ENCODE data around the gene TMEM243. TPM values are rescaled to one million over a fixed set of nuclear protein-coding genes. Genes with fewer than 3 reads are reported as not detected.
"Not testable (repeated sequence)": the region's sequence is repeated elsewhere in the genome, so short reads cannot be mapped to it uniquely, and the experiment has no call there.

The TMEM243 gene
- total RNA-seq, 1 donor from 2014 or later = 24.6 TPM

GRCh38 chr7:87213811-87214210, 5.7 kb downstream of the TMEM243 start:
- intact Hi-C loops (cut with DNase I) = no loop called here
- no peak for ATAC-seq
- DNase-seq (ENCODE audit: low spot score) = no peak

- intact Hi-C loops (cut with DNase I) = no loop called here
- no peak for DNase-seq (ENCODE audit: low spot score)
Measured at GRCh38 chr7:87213252-87213651, 6.3 kb downstream of the TMEM243 start.

GRCh38 chr7:87212498-87212897, 7.0 kb downstream of the TMEM243 start:
- intact Hi-C loops (cut with DNase I) = no loop called here
- DNase-seq (ENCODE audit: low spot score) (no peak), ATAC-seq (no peak)

More at GRCh38 chr7:87213252-87213651, 6.3 kb downstream of the TMEM243 start:
- ATAC-seq = no peak

DNA sequence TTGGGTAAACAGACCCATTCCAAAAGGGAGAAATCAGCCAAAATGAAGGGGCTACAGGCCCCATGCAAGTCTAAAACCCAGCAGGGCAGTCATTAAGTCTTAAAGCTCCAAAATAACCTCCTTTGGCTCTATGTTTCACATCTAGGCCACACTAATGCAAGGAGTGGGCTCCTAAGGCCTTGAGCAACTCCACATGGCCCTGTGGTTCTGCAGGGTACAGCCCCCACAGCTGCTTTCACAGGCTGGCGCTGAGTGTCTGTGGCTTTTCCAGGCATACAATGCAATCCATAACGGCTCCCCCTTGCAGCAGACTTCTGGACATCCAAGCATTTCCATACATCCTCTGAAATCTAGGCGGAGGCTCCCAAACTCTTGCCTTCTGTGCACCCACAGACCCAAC, 9.0 kb downstream of the TMEM243 start:
- ATAC-seq (no peak), DNase-seq (ENCODE audit: low spot score) (no peak)
- intact Hi-C loops (cut with DNase I) = no loop called here

DNA sequence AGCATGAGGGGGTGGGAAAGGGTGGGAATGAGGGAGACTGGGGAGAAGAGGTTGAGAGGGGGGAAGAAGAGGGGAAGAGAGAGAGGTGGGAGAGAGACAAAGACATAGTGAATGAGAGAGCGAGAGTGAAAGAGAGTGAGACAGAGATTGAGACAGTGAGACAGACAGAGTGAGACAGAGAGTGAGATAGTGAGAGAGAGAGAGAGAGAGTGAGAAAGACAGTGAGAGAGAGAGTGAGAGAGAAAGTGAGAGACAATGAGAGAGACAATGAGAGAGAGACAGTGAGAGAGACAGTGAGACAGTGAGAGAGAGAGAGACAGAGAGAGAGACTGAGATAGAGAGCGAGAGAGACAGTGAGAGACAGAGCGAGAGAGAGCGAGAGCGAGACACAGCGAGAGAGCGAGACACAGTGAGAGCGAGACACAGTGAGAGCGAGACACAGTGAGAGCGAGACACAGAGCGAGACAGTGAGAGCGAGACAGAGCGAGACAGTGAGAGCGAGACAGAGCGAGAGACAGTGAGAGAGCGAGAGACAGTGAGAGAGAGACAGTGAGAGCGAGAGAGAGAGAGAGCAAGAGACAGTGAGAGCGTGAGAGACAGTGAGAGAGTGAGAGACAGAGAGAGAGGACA, 10.1 kb downstream of the TMEM243 start:
- intact Hi-C loops (cut with DNase I) = no loop called here
- DNase-seq (ENCODE audit: low spot score) = no peak
- no peak for ATAC-seq

GRCh38 chr7:87206361-87206760, 13.2 kb downstream of the TMEM243 start:
- DNase-seq (ENCODE audit: low spot score) (no peak), ATAC-seq (no peak)
- intact Hi-C loops (cut with DNase I) = no loop called here

DNA sequence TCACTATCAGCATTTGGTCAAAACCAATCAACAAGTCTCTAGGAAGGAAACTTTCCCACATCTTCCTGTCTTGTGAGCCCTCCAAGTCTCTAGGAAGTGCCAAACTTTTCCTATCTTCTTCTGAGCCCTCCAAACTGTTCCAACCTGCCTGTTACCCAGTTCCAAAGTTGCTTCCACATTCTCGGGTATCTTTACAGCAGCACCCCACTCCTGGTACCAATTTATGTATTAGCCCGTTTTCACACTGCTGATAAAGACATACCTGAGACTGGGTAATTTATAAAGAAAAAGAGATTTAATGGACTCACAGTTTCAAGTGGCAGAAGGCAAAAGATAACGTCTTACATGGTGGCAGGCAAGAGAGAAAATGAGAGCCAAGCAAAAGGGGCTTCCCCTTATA, 13.8 kb downstream of the TMEM243 start:
- DNase-seq (ENCODE audit: low spot score); ATAC-seq; intact Hi-C loops (cut with DNase I): not testable (repeated sequence)

DNA sequence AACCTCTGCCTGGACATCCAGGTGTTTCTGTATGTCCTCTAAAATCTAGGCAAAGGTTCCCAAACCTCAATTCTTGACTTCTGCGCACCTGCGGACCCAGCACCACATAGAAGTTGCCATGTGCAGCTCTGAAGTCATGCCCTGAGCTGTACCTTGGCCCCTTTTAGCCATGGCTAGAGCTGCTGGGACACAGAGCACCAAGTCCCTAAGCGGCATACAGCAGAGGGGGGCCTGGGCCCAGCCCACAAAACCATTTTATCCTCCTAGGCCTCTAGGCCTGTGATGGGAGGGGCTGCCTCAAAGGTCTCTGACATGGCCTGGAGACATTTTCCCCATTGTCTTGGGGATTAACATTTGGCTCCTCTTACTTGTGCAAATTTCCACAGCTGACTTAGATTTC, 14.6 kb downstream of the TMEM243 start:
- ATAC-seq (no peak), DNase-seq (ENCODE audit: low spot score) (no peak)
- intact Hi-C loops (cut with DNase I) = no loop called here

DNA sequence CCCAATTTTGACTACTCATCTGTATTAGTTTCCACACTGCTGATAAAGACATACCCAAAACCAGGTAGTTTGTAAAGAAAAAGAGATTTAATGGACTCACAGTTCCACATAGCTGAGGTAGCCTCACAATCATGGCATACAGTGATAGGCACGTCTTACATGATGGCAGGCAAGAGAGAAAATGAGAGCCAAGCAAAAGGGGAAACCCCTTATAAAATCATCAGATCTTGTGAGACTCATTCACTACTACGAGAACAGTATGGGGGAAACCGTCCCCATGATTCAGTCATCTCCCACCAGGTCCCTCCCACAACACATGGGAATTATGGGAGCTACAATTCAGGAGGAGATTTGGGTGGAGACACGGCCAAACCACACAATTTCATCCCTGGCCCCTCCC, 15.6 kb downstream of the TMEM243 start:
- ATAC-seq; intact Hi-C loops (cut with DNase I); DNase-seq (ENCODE audit: low spot score): not testable (repeated sequence)

DNA sequence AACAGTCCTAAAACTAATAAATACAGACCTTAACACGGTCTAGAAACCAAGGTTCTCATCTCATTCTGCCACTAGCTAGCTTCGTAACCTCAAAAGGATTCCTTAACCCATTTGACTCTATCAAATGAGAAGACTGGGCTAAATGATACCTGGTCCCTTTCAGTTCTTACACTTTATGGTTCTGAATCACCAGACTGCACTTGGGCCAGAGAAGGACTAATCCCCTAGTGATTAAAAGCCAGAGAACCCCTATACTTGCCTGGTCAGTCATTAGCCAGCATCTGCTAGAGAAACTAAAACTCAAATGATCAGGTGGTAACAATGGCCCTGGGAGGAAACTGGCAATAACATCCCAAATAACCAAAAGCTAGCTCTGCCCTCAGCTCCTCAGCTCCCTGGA, 16.8 kb downstream of the TMEM243 start:
- DNase-seq (ENCODE audit: low spot score) (no peak), ATAC-seq (no peak)
- intact Hi-C loops (cut with DNase I) = no loop called here

- ATAC-seq (no peak), DNase-seq (ENCODE audit: low spot score) (no peak)
- intact Hi-C loops (cut with DNase I) = no loop called here
Measured at GRCh38 chr7:87202208-87202607, 17.3 kb downstream of the TMEM243 start.

DNA sequence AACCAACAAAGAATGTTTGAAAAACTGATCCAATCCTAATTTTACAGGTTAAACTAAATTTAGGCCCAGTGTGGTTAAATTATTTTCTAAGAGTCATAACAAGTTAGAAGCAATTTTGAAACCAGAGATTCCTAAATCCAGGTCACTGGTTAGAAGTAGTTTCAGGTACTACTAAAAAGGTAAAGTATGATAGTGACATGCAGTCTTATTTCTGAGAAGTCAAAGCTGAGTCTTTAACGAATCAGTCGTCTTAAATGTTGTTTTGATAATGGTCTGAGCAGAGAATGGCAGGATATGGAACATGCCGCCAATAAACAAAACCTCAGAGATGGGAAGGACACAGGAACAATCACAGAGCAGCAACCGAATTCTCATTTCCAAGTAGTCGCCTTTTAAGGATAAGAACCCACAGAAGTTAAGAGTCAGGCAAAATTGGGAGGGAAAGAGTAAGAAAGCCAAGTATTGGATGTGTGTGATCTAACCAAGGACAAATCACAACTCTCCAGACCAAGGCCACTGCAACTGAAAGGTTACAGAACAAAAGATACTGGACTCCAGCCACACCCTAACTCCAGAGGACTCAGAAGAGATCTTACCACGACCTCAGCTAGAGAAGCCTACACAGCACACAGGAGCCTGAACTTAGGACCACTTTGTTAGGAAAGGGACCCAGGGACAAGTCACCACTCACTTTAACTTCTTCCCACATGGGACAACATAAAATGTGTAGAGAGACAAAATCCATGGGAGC, 19.7 kb downstream of the TMEM243 start:
- intact Hi-C loops (cut with DNase I) = no loop called here
- ATAC-seq (no peak), DNase-seq (ENCODE audit: low spot score) (no peak)

- intact Hi-C loops (cut with DNase I) = no loop called here
- ATAC-seq (no peak), DNase-seq (ENCODE audit: low spot score) (no peak)
Measured at GRCh38 chr7:87199241-87199640, 20.3 kb downstream of the TMEM243 start.

GRCh38 chr7:87193912-87194311, 25.6 kb downstream of the TMEM243 start:
- intact Hi-C loops (cut with DNase I) = no loop called here
- ATAC-seq (no peak), DNase-seq (ENCODE audit: low spot score) (no peak)

- intact Hi-C loops (cut with DNase I) = no loop called here
- DNase-seq (ENCODE audit: low spot score) (no peak), ATAC-seq (no peak)
Measured at GRCh38 chr7:87192784-87193487, 26.6 kb downstream of the TMEM243 start.

DNA sequence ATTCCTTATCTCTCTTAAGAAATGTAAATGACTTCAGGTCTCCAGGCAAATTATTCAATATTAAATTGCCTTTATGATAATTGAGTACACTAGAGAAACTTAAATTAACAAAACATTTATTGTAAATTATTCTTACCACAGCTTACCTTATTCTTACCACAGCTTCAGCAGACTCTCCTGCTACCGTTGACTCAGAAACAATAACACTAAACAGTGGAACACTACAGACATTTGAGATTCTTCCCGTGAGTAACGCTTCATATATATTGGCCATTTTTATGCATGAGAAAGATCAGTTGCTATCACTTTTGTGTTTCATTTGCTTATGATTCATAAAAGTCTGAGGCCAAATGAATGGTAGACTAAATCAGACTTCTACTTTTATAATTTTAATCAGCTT, 28.7 kb downstream of the TMEM243 start:
- no peak for ATAC-seq
- intact Hi-C loops (cut with DNase I) = no loop called here
- DNase-seq (ENCODE audit: low spot score) = no peak

- intact Hi-C loops (cut with DNase I) = no loop called here
- ATAC-seq = no peak
- no peak for DNase-seq (ENCODE audit: low spot score)
Measured at GRCh38 chr7:87188930-87189329, 30.6 kb downstream of the TMEM243 start.

DNA sequence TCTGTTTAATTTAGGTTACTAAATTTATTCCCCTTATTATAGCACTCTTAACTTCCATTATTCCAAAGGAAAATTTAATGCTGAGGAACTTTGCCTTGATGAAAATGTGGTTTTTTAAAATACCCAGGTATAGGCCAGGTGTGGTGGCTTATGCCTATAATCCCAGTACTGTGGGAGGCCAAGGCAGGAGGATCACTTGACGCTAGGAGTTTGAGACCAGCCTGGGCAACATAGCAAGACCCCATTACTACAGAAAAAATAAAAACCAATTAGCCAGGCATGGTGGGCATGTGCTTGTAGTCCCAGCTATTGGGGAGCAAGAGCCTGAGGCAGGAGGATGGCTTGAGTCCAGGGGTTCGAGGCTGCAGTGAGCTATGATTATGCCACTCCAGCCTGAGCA, 32.4 kb downstream of the TMEM243 start:
- intact Hi-C loops (cut with DNase I) = no loop called here
- ATAC-seq (no peak), DNase-seq (ENCODE audit: low spot score) (no peak)

GRCh38 chr7:87179180-87179579, 40.4 kb downstream of the TMEM243 start:
- ATAC-seq (no peak), DNase-seq (ENCODE audit: low spot score) (no peak)
- intact Hi-C loops (cut with DNase I) = no loop called here

DNA sequence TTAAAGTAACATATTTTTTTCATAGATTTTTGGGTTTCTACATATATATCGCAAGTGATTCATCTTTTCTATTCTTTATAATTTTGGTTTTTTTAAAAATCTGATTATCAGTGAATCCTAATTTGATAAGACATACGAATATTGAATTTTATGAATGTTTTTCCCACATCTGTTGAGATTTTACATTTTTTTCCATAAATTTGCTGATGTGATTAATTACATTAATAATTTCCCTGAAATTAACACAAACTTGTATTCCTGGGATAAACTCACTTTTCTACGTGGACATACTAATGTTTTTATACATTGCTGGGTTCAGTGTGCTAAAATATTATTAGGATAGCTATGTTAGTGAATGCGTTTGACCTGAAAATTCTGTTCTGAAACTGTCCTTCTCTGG, 41.2 kb downstream of the TMEM243 start:
- intact Hi-C loops (cut with DNase I) = no loop called here
- DNase-seq (ENCODE audit: low spot score) (no peak), ATAC-seq (no peak)

All from sciatic nerve (tissue), 2 donors.